ENCODE measurements around the gene AEBP1.

Gene AEBP1

DNA sequence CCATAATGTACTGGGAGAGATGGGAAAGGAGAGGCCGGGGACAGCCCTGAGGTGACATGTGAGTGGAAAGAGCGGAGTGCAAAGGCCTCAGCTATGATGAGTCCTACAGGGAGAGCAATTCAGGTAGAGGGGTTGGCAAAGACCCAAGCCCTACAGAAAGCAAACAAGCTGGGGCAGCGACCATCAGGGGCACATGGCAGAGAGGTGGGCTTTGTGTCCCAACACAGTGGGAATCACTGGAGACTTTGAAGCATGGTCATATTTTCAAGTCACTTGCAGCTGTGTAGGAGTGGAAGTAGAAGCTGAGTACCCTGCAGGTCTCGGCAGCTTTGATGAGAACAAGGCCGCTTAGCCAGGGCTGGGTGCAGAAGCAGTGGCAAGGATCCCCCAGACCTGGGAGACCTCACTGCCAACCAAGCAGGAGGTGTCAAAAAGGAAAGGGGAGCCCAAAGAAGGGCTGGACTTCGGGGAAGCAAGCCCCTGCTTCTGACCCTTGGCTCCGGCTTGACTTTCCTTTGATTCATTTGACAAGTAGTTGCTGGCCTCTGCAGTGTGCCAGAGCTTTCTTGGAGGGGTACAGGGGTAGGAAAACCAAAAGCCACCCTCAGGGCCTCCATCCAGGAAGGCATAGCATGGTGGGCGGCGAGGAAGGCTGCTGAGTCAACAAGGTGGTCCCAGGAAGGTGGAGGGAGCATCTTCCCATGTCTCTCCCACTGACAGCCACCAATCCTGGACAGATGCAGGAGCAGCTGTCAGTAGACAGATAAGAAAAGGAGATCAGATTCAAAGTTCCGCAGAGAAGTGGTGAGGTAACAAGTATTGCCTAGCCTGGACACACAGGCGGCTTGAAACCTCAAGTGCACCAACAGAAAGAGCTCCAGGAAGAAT lies 36.8 kb upstream of the AEBP1 start:
- peak; percentile 18 for DNase-seq

DNA sequence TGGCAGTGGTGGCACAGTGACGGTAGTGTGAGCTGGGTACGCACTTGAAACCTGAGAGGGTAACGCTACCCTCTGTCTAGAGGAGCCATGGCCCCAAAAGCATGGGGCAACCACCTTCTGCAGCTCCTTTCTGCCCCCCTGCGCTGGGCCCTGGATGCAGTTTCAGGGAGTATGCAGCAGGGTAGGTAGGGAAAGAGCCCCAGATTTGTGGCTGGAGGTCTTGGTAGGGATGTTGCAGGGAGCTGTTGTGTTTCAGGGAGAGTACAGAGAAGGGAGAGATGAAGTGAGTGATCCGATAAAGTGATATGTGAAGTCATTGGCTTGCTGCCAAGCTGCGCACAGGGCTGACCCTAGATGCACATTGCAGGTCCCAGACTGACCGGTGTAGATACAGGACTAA lies 36.1 kb upstream of the AEBP1 start:
- DNase-seq, result no peak

DNA sequence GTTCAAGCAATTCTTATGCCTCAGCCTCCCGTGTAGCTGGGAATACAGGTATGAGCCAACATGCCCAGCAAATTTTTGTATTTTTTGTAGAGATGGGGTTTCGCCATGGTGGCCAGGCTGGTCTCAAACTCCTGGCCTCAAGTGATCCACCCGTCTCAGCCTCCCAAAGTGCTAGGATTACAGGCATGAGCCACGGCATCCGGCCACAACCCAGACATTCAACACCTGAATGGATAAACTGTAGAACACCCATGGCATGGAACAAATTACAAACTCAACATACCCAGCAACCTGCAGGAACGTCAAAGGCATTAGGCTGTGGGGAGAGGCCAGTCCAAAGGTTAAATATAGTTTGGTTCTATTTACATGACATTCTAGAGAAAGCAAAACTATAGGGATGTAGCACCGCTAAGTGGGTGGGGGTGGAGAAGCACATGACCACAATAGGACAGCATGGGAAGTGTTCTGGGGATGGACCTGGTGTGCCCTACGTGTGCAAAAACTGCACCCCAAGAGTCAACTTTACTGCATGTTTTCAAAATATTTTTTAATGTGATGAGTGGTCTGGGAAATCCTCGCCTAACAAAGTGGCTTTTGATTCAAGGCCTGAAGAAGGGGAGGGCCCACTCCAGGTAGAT lies 32.3 kb upstream of the AEBP1 start:
- DNase-seq, result no peak

DNA sequence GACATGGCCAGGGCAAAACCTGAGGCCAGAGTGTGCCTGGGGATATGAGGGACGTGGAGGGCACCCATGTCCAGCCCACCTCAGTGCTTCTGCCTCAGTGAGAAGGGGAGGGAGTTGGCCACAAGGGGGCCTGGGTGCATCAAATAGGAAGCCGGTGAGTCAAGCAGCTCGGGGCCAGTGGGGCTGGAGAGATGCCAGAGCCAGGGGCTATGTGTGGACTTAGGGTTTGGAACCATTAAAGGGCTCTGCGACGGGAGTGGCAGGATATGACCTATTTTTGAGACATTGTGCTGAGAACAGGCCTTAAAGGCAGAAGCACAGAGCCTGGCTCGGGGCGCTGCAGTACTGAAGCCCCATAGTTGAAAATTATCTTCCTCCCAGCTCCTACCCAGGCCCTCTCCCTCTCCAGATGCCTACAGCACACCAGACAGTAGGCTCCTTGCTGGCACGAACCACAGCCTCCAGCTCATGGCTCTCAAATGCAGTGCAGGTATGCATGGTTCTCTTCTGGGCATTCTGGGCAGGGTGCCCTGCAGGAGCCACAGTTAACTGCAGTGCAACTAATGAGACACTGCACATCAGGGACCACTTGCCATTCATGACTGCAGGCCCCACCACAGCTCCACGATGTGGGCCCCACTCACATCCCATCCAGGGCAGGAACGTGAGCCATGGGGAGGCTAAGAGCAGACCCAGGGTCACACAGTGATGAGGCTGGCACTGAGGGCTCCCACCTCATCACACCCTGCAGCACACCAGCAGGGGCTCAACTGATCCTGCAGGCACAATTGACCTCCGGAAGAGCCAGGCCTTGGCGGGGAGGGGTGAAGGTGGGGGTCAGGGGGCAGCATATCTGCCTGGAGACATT lies 31.5 kb upstream of the AEBP1 start:
- DNase-seq, result peak; percentile 85

DNA sequence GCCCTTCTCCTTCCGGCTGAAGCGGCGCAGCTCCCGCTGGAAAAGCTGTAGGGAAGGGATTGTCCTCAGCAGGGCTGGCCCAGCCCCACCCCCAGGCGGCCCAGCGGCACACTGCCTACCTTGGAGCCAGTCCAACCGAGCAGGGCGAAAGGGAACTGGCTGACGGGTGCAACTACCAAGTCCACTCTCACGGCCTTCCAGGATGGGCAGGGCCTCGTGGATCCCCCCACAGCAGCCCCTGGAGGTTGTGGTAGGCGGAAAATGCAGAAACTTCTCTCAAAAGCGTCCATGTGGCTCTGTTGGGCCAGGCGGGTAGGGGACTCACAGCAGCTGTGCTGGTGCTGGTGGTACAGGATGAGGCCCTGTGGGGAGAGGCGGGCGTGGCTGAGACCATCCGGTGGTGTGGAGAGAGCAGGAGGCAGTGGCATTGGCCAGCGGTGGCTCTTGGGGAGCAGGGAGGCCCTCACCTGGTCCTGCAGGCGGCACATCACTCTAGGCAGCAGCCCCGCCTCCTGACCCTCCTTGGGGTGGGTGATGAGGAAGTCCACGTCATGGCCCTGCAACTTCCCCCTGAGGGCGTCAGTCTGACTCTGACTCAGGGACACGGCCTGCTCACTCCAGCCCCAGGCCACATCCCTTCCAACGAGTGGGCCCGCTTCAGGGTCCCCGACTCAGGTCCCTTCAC lies 30.3 kb upstream of the AEBP1 start:
- peak; percentile 86 for DNase-seq

- no peak for DNase-seq
Observed at GRCh38 chr7:44074349-44074695, 29.8 kb upstream of the AEBP1 start.

DNA sequence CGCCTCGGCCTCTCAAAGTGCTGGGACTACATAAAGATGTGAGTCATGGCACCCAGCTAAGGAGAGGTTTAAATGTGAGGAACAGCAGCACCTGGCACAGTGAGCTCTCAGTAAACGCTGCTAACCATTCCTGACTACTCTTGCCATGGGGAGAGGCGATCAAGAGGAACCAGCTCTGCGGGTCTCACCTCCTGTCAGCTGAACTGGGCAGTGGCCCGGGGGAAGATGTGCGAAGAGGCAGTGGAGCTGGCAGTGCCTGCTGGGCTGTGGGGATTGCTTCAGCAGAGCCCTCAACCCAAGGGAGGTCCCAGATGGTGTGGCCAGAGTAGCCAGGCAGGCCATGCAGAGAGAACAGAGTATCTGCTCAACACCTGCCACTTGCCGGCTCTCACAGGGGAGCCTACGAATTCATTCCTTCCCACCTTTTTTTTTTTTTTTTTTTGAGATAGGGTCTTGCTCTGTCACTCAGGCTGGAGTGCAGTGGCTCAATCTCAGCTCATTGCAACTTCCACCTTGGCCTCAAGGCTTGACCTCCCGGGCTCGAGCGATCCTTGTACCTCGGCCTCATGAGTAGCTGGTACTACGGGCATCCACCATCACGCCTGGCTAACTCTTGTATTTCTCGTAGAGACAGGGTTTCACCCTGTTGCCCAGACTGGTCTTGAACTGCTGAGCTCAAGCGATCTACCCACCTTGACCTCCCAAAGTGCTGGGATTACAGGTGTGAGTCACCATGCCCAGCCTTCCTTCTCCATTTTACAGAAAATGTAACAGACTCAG lies 28.7 kb upstream of the AEBP1 start:
- DNase-seq, result no peak

DNA sequence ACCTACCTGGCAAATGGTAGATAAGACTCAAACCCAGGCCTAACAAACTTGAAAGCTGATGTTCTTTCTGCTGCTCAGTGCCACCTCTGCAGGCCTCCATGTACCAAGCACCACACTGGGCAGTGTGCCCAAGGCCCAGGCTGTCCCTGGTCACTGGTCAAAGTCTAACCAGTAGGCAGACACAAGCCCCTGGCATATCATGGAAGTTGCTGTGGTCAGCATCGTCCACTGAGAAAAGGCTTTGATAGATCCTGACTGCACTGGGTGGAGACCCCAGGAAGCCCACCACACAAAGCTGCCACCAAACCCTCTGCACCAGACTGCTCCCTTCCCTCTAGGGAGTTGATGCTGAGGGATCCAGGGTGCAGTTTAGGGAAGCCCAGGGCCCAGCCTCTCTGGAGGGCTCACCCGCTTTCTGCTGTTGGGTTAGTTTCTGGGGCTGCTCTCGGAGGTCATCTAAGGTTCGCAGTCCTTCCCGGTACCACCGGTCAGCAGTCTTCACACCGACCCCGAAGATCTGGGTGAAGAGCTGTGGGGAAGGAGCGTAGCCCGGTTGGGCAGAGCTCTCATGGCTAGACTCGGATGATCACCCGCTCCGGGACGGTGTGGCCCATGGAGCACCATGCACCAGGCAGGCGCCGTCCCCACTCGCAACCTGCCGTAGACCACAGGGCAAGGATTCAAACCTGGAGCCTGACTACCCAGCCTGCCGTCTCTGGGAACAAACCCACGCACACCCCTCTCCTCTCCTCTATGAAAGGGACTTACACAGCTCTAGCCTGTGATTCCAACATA lies 27.8 kb upstream of the AEBP1 start:
- DNase-seq, result no peak

DNA sequence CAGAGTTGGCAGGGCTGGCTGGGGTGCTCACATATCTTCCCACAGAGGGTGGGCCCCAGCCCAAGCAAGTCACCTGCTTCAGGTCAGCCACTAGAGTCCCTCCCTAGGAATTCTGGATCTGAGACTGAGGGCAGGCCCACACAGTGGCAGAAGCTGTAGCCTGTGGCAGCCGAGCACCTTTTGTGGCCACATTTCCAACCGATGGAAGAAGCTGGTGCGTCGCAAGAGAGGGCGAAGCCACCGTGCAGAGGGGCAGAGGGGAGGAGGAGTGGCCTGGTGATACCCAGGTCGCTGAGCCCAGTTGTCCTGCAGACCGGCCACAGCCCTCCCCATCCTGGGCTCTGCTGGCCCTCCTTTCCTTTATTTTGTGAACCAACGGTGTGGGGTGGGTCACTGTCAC lies 27.1 kb upstream of the AEBP1 start:
- DNase-seq, result no peak

DNA sequence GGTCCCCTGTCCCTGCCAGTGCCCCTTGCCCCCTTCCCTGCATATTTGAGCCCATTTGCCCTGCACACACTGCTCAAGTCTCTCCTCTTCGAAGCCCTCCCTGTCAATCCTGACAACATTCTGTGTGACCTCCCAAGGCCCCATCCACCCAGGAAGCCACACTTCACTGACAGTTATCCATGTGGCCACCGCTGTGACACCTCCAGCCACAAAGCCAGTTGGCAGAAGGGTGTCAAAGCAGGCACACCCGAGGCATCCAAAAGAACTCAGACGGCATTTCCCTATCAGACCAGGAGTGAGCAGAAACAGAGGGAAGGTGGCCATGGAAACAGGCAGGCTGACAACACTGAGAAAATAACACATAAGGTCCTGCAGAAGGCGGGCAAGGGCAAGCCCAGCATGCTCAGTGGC lies 26.5 kb upstream of the AEBP1 start:
- no peak for DNase-seq

- no peak for DNase-seq
Observed at GRCh38 chr7:44078521-44078920, 25.6 kb upstream of the AEBP1 start.

GRCh38 chr7:44079331-44080021 lies 24.7 kb upstream of the AEBP1 start:
- DNase-seq, result no peak

DNA sequence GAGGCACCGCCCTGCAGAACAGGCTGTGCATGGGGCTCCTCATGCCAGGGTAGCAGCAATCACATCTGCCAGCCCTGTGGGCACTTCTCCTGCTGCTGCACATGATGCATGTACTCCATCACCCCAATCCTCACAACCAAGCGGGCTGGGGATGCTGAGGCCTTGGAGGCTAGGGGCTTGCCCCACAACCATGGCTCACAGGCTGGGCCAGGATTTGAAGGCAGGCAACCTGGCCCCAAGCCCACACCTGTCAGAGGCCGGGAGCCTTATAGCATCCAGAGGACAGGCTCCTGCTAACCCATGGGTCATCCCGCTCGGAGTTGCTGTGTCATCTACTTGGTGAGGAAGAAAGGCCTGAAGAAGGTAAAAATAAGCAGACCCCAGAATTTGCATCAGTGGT lies 24.0 kb upstream of the AEBP1 start:
- DNase-seq, result no peak

GRCh38 chr7:44080686-44081265 lies 23.4 kb upstream of the AEBP1 start:
- DNase-seq, result no peak

- peak; percentile 95 for DNase-seq
Observed at GRCh38 chr7:44081266-44081748, 22.8 kb upstream of the AEBP1 start.

DNA sequence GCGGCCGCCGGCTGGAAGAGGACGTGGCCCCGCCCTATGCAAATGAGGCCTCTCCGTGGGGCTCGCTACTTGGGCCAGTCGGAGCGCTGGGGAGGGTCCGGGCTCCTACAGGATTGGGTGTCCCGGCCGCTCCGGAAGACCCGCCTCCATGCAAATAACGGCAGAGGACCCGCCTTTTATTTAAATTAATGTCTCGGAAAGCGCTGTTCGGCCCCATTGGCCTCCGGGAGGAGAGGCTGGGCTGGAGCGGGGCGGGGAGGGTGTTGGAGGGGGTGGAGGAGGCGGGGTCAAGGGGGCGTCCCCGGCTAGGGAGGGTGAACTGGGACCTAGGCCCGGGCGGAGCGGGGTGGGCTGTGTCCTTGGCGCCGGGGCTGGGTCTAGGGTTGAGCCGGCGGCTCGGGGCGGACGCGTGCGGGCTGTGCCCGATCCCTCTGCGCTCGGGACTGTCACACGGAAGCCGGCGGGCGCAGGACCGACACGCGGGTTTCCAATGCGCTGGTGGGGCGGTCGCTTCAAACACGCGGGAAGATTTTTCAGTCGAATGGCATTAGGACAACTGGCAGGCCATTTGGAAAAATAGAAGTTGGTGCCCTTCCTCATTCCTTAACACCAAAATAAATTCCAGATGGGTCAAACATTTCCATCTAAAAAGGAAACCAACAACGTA lies 21.5 kb upstream of the AEBP1 start:
- peak; percentile 100 for DNase-seq

DNA sequence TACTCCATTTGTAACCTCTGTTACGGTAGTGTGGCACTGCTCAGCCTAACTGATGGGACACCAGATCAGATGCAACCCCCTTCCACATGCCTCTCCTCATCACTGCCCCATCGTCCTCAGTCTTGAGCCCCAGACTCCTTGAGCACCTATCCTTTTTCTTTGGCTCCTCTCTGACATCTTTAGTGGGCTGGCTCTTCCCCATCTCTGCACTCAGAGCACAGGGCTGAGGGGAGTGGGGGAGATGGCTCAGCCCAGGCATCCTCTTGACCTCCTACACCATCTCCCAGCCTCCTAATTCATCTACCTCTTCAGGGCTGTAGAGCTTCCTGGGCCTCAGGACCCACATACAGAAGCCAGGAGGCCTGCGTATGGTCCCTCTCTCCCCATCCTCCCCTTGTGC lies 20.3 kb upstream of the AEBP1 start:
- DNase-seq, result no peak

GRCh38 chr7:44084701-44085100 lies 19.4 kb upstream of the AEBP1 start:
- no peak for DNase-seq

GRCh38 chr7:44085546-44085945 lies 18.6 kb upstream of the AEBP1 start:
- DNase-seq, result peak; percentile 39

GRCh38 chr7:44086627-44087026 lies 17.5 kb upstream of the AEBP1 start:
- DNase-seq, result no peak

Data from hematopoietic multipotent progenitor cell treated with erythropoietin and hydrocortisone succinate and interleukin-3 and kit ligand, for 4 days (in vitro differentiated cells).